ENCODE data around the gene DHRS7B.

Gene DHRS7B

DNA sequence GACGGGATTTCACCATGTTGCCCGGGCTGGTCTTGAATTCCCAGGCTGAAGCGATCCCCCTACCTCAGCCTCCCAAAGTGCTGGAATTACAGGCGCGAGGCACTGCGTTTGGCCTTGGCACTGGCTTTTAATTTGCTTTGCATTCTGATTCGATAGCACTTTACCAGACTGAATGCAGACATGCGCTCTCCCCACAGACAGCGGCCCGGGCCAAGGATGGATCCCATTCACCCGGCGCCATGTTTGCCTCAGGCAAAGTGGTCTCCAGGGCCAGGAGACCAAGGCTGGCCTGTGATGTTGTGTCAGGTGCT, 41.7 kb downstream of the DHRS7B start:
- Histone ChIP-seq H3K4me1 (peaks cover 0 to 83% (median 57%) of the 10 kb centered on the region in 4 donors), H3K36me3 (peaks cover 0 to 17% (median 0%) of the 10 kb centered on the region in 3 donors), H3K4me3 (no peak overlapping the region), H3K27me3 (no peaks in the 10 kb centered on the region), H3K27ac (peak overlapping the region; percentile 88 to 89), H3K9me3 (no peaks in the 10 kb centered on the region)
- intact Hi-C loops (cut with DNase I; ENCODE audit: low total_unique reads) = loop anchor here (5.0 kb wide), 2 partner anchors 44 to 119 kb away; partner anchors contain the start of gene TMEM11
- no peak for DNase-seq
- TF ChIP-seq, protein P1, sequence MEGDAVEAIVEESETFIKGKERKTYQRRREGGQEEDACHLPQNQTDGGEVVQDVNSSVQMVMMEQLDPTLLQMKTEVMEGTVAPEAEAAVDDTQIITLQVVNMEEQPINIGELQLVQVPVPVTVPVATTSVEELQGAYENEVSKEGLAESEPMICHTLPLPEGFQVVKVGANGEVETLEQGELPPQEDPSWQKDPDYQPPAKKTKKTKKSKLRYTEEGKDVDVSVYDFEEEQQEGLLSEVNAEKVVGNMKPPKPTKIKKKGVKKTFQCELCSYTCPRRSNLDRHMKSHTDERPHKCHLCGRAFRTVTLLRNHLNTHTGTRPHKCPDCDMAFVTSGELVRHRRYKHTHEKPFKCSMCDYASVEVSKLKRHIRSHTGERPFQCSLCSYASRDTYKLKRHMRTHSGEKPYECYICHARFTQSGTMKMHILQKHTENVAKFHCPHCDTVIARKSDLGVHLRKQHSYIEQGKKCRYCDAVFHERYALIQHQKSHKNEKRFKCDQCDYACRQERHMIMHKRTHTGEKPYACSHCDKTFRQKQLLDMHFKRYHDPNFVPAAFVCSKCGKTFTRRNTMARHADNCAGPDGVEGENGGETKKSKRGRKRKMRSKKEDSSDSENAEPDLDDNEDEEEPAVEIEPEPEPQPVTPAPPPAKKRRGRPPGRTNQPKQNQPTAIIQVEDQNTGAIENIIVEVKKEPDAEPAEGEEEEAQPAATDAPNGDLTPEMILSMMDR (IDR thresholded peaks at IDR 0.05) = no peak

DNA sequence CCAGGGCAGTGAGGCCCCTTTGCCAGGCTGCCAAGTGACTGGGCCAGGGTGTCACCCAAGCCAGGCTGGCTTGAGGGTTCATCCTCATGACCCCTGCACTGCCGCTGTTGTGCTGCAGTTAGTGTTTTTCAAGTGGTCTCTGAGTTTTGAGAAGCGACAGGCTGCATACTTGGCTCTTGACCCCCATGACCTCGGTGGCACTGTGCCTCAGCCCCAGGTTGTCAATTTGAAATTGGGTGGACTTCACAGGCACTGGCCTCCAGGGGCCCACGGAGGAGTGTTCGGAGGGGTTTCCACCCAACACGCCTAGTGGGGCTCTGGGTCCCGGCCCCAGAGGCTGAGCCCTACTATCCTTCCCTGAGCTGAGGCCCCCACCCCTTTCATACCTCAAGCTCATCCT, 42.7 kb downstream of the DHRS7B start:
- Histone ChIP-seq H3K27ac (peak overlapping the region; percentile 88 to 89), H3K4me1 (peaks cover 0 to 83% (median 59%) of the 10 kb centered on the region in 4 donors), H3K27me3 (no peaks in the 10 kb centered on the region), H3K9me3 (no peaks in the 10 kb centered on the region), H3K36me3 (peaks cover 0 to 20% (median 5%) of the 10 kb centered on the region in 3 donors), H3K4me3 (no peak overlapping the region)
- TF ChIP-seq, protein P1 (IDR thresholded peaks at IDR 0.05) = no peak
- no peak for DNase-seq
- intact Hi-C loops (cut with DNase I; ENCODE audit: low total_unique reads) = loop anchor here (5.0 kb wide), 2 partner anchors 43 to 118 kb away; partner anchors contain the start of gene TMEM11

DNA sequence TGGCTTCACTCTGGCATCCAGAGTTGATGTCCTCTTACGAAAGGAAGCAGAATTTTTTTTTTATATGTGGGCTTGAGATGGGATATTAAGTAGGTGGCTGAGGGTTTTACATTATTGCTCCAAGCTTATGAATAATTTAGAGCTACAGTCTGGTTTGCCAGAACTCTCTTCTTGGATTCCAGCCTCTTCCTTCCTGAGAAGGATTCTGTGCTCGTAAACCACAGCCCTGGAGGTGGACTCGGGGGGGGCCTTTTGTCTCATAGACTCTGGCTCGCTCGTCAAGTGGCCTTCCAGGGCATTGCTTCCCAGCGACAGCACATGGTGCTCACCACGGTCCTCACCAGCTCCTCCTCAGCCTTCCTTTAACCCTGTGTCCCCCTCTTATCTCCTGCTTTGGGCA, 44.0 kb downstream of the DHRS7B start:
- Histone ChIP-seq H3K4me1 (peaks cover 0 to 78% (median 54%) of the 10 kb centered on the region in 4 donors), H3K9me3 (no peaks in the 10 kb centered on the region), H3K27ac (peak overlapping the region; percentile 47 to 88), H3K27me3 (no peaks in the 10 kb centered on the region), H3K4me3 (no peak overlapping the region), H3K36me3 (peaks cover 0 to 27% (median 5%) of the 10 kb centered on the region in 3 donors)
- DNase-seq = no peak
- TF ChIP-seq, protein P1 (IDR thresholded peaks at IDR 0.05) = no peak
- intact Hi-C loops (cut with DNase I; ENCODE audit: low total_unique reads) = no loop called here

DNA sequence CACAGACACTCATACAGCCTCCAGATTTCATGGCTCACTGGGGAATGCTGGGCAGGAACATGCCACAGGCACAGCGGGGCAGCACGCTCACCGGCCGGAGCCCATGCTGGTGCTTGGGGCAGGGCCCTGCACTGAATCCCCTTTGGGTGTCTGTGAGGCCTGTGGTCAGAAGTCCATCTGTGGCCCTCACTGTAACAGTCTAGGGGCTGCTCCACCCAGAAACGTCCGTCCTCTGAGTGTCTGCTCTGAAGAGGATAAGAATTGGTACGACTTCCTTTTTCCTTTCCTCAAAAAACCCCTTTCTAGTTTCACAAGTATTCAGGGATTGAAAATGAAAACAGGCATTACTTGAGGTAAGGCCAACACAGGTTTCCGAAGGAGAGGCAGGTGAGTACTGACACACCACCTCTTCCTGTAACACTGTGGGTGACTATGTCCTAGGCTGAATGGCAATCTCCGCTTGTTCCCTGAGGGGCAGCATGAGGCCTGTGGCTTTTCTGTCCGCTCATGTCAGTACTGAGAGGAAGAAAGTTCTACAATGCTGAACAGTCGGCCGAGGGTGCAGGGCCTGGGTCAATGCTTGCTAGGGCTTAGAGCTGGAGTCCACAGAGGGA, 44.7 kb downstream of the DHRS7B start:
- H3K27ac ChIP-seq = peak overlapping the region; percentile 47 to 88
- H3K36me3 ChIP-seq = peaks cover 0 to 27% (median 5%) of the 10 kb centered on the region in 3 donors
- no peak overlapping the region for H3K4me3 ChIP-seq
- no peaks in the 10 kb centered on the region for H3K27me3 ChIP-seq
- H3K9me3 ChIP-seq = no peaks in the 10 kb centered on the region
- H3K4me1 ChIP-seq = peaks cover 0 to 71% (median 48%) of the 10 kb centered on the region in 4 donors
- TF ChIP-seq, protein P1 (IDR thresholded peaks at IDR 0.05) = no peak
- intact Hi-C loops (cut with DNase I; ENCODE audit: low total_unique reads) = no loop called here
- no peak for DNase-seq

DNA sequence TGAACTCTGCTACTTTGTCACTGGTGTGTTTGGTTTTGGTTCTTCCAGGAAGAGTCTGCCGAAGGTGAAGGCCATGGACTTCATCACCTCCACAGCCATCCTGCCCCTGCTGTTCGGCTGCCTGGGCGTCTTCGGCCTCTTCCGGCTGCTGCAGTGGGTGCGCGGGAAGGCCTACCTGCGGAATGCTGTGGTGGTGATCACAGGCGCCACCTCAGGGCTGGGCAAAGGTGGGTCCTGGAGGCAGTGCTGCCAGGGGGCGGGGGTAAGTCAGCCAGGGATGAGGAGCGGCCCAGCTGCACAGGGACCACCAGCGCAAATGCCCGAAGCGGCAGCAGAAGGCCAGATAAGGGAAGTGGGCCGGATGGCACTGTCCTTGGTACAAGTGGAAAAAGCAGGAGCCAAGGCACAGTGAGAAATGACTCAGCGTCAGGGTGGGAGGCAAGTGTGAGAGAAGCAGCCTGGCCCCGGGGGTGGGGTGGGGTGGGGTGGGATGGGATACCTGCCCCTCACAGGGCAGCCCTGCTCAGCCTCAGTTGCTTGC, 45.3 kb downstream of the DHRS7B start:
- Histone ChIP-seq H3K4me3 (no peak overlapping the region), H3K9me3 (no peaks in the 10 kb centered on the region), H3K27me3 (no peaks in the 10 kb centered on the region), H3K27ac (no peak overlapping the region), H3K4me1 (peaks cover 0 to 65% (median 44%) of the 10 kb centered on the region in 4 donors), H3K36me3 (peaks cover 0 to 27% (median 5%) of the 10 kb centered on the region in 3 donors)
- DNase-seq = no peak
- intact Hi-C loops (cut with DNase I; ENCODE audit: low total_unique reads) = no loop called here
- TF ChIP-seq, protein P1 (IDR thresholded peaks at IDR 0.05) = no peak
